H1 (cell line): ENCODE measurements around the gene DCAF6. TPM values are rescaled to one million over a fixed set of nuclear protein-coding genes. Genes with fewer than 3 reads are reported as not detected.

Experiments used
- CTCF ChIA-PET: fragments of 300-600 bp; sonication (Branson Sonifier 250); formaldehyde crosslinking; loops from one replicate; lab custom pipeline; 2021; ENCODE audit not compliant: partially characterized antibody; lab: Charles Lee
- POLR2A ChIA-PET: fragments of 300-600 bp; sonication (Branson Sonifier 250); formaldehyde crosslinking; loops from one replicate; lab custom pipeline; 2021; ENCODE audit warnings: inconsistent platforms; ENCODE audit not compliant: partially characterized antibody; lab: Charles Lee
- DNase-seq, 2 experiments: peaks; one replicate each; pipeline versions ENCODE4 v3.0.0 to v3.0.0-alpha.2; 2010 to 2022; ENCODE audit warnings: low spot score in 2 of 2, low read depth in 1 of 2, mixed read lengths in 1 of 2
- FAIRE-seq: peaks from 2 replicates; lab custom pipeline; 2011; peaks lifted over from hg19 to GRCh38; lab: Jason Lieb, UNC
- H2AFZ ChIP-seq: 2 replicates; pipeline ENCODE4 v1.8.1; 2012; ENCODE audit warnings: low read length, inconsistent platforms
- H2AK5ac ChIP-seq: 2 replicates; pipeline ENCODE4 v1.6.1; 2013; ENCODE audit warnings: low read depth, low read length
- H2BK120ac ChIP-seq: replicated peaks from 2 replicates; pipeline ENCODE3; 2013; ENCODE audit warnings: low read depth, low read length, inconsistent platforms
- H2BK12ac ChIP-seq: 2 replicates; pipeline ENCODE4 v1.6.1; 2013; ENCODE audit warnings: low read depth, low read length
- H2BK15ac ChIP-seq: 2 replicates; pipeline ENCODE4 v1.6.1; 2013; ENCODE audit warnings: low read length
- H2BK20ac ChIP-seq: 2 replicates; pipeline ENCODE4 v1.6.1; 2013; ENCODE audit warnings: low read length
- H2BK5ac ChIP-seq: 2 replicates; pipeline ENCODE4 v1.6.1; 2013; ENCODE audit warnings: low read depth, low read length
- H3K14ac ChIP-seq: 2 replicates; pipeline ENCODE4 v1.6.1; 2013; ENCODE audit warnings: inconsistent platforms; ENCODE audit not compliant: insufficient read length
- H3K18ac ChIP-seq: 2 replicates; pipeline ENCODE4 v1.6.1; 2013; ENCODE audit warnings: low read length; ENCODE audit errors: extremely low read depth
- H3K23ac ChIP-seq: 2 replicates; pipeline ENCODE4 v1.6.1; 2013; ENCODE audit warnings: inconsistent platforms; ENCODE audit not compliant: insufficient read length
- H3K23me2 ChIP-seq: 2 replicates; pipeline ENCODE4 v1.6.1; 2013; ENCODE audit warnings: low read depth, low read length
- H3K27ac ChIP-seq: 2 replicates; pipeline ENCODE4 v1.6.1; 2011; ENCODE audit warnings: low read depth, low read length, inconsistent platforms
- H3K27me3 ChIP-seq, 4 experiments: replicated peaks in 1 of 4; 1 replicate in 1 of 4; 2 replicates in 3 of 4; pipeline versions ENCODE4 v1.6.1 to v1.8.1; 2011 to 2013; ENCODE audit warnings: low read length in 3 of 4, mild to moderate bottlenecking in 3 of 4, inconsistent platforms in 2 of 4, mixed read lengths in 2 of 4, moderate library complexity in 1 of 4; ENCODE audit not compliant: control insufficient read depth in 3 of 4, insufficient read depth in 3 of 4; ENCODE audit errors: extremely low read depth in 1 of 4
- H3K36me3 ChIP-seq, 4 experiments: 2 replicates each; pipeline versions ENCODE4 v1.6.1 to v1.8.1; 2011 to 2013; ENCODE audit warnings: mild to moderate bottlenecking in 4 of 4, low read length in 3 of 4, moderate library complexity in 2 of 4, control low read depth in 1 of 4, inconsistent platforms in 1 of 4; ENCODE audit not compliant: insufficient read depth in 4 of 4, control insufficient read depth in 2 of 4
- H3K4ac ChIP-seq: replicated peaks from 2 replicates; pipeline ENCODE3; 2013; ENCODE audit warnings: low read length, low read depth, mixed read lengths, inconsistent platforms; ENCODE audit not compliant: insufficient read length
- H3K4me1 ChIP-seq, 4 experiments: replicated peaks in 1 of 4; 1 replicate in 1 of 4; 2 replicates in 3 of 4; pipeline versions ENCODE4 v1.6.1 to v1.8.1; 2011 to 2013; ENCODE audit warnings: low read length in 3 of 4, inconsistent platforms in 2 of 4, mixed read lengths in 1 of 4; ENCODE audit not compliant: insufficient read depth in 4 of 4, control insufficient read depth in 3 of 4
- H3K4me2 ChIP-seq, 2 experiments: 2 replicates each; pipeline versions ENCODE4 v1.6.1 to v1.8.1; 2011 to 2013; ENCODE audit warnings: low read depth in 2 of 2, low read length in 2 of 2, control low read depth in 1 of 2, inconsistent platforms in 1 of 2, mild to moderate bottlenecking in 1 of 2; ENCODE audit not compliant: insufficient read depth in 1 of 2
- H3K4me3 ChIP-seq, 4 experiments: fragments of 200-600, 300-600 bp in 1 of 4; sonication (generic), shearing (Covaris generic), sonication (Bioruptor Twin) in 1 of 4; 2 replicates each; pipeline versions ENCODE4 v1.5.1 to v1.8.1; 2011 to 2016; ENCODE audit warnings: low read length in 4 of 4, low read depth in 3 of 4, control low read depth in 2 of 4, inconsistent platforms in 2 of 4, mild to moderate bottlenecking in 2 of 4, mixed read lengths in 1 of 4, moderate library complexity in 1 of 4; ENCODE audit not compliant: insufficient read depth in 2 of 4; ENCODE audit errors: extremely low read depth in 1 of 4
- H3K56ac ChIP-seq: replicated peaks from 2 replicates; pipeline ENCODE3; 2013; ENCODE audit warnings: low read depth, mild to moderate bottlenecking, mixed read lengths, low read length, inconsistent platforms; ENCODE audit not compliant: insufficient read length
- H3K79me1 ChIP-seq: 2 replicates; pipeline ENCODE4 v1.6.1; 2013; ENCODE audit warnings: low read depth, low read length, control low read depth
- H3K79me2 ChIP-seq, 2 experiments: 2 replicates each; pipeline versions ENCODE4 v1.6.1 to v1.8.1; 2012 to 2013; ENCODE audit warnings: low read length in 2 of 2, mild to moderate bottlenecking in 2 of 2, inconsistent platforms in 1 of 2; ENCODE audit not compliant: insufficient read depth in 2 of 2, control insufficient read depth in 1 of 2
- H3K9ac ChIP-seq, 4 experiments: replicated peaks in 1 of 4; 1 replicate in 1 of 4; 2 replicates in 3 of 4; pipeline versions ENCODE4 v1.6.1 to v1.8.1; 2011 to 2013; ENCODE audit warnings: low read depth in 3 of 4, low read length in 3 of 4, control low read depth in 2 of 4, mild to moderate bottlenecking in 2 of 4, moderate library complexity in 2 of 4, inconsistent platforms in 1 of 4; ENCODE audit errors: extremely low read depth in 1 of 4
- H3K9me3 ChIP-seq, 2 experiments: 2 replicates each; pipeline versions ENCODE4 v1.6.1 to v1.8.1; 2012 to 2013; ENCODE audit warnings: mild to moderate bottlenecking in 2 of 2, moderate library complexity in 2 of 2, control low read depth in 1 of 2, inconsistent platforms in 1 of 2, low read depth in 1 of 2, low read length in 1 of 2, mixed read lengths in 1 of 2; ENCODE audit not compliant: insufficient read depth in 2 of 2
- H4K20me1 ChIP-seq, 2 experiments: replicated peaks in 1 of 2; 2 replicates each; pipeline versions ENCODE3 to v1.8.1; 2011 to 2013; ENCODE audit warnings: inconsistent platforms in 2 of 2, low read length in 2 of 2, mild to moderate bottlenecking in 1 of 2; ENCODE audit not compliant: insufficient read depth in 2 of 2, control insufficient read depth in 1 of 2
- H4K5ac ChIP-seq: 2 replicates; pipeline ENCODE4 v1.6.1; 2013; ENCODE audit warnings: low read length, low read depth, mixed read lengths, inconsistent platforms; ENCODE audit not compliant: insufficient read length
- H4K8ac ChIP-seq: 2 replicates; pipeline ENCODE4 v1.8.0; 2013; ENCODE audit warnings: mild to moderate bottlenecking, moderate library complexity, low read length, inconsistent platforms; ENCODE audit not compliant: insufficient read depth; ENCODE audit errors: extremely low read depth
- H4K91ac ChIP-seq: replicated peaks from 2 replicates; pipeline ENCODE3; 2013; ENCODE audit warnings: low read length, mixed read lengths, inconsistent platforms; ENCODE audit not compliant: insufficient read length
- HDAC2 ChIP-seq, 2 experiments: fragments of 300-600 bp in 1 of 2; sonication (generic) in 1 of 2; IDR thresholded peaks; 2 replicates each; pipeline ENCODE4 v1.6.1; 2011 to 2012; ENCODE audit warnings: low read depth in 2 of 2, low read length in 2 of 2, mild to moderate bottlenecking in 2 of 2, moderate library complexity in 2 of 2, borderline replicate concordance in 1 of 2, inconsistent platforms in 1 of 2
- SP2 ChIP-seq: IDR thresholded peaks from 2 replicates; pipeline ENCODE4 v1.6.1; 2012; ENCODE audit warnings: mild to moderate bottlenecking, low read length, inconsistent platforms
- WGBS, 2 experiments: shearing (Covaris generic) in 1 of 2; methylation state at CpG; one replicate each; pipeline versions ENCODE4 v1.1.6 to v1.1.7; 2013 to 2015; ENCODE audit warnings: low lambda C conversion rate in 2 of 2, mixed read lengths in 2 of 2, inconsistent platforms in 1 of 2, low coverage in 1 of 2, missing lambda C conversion rate in 1 of 2; ENCODE audit not compliant: insufficient replicate concordance in 2 of 2, insufficient coverage in 1 of 2, insufficient read length in 1 of 2; ENCODE audit errors: extremely low coverage in 1 of 2, missing lambda C conversion rate in 1 of 2; 5-methylcytosine and 5-hydroxymethylcytosine counted together
- polyA plus RNA-seq, 7 experiments: library from polyadenylated mRNA; depleted of rRNA in 3 of 7; stranded (reverse) in 5 of 7; unstranded in 2 of 7; fragments of >200 nt in 5 of 7; fragments of 200-250 nt in 2 of 7; gene quantifications; 1 replicate in 5 of 7; 2 replicates in 1 of 7; 4 replicates in 1 of 7; pipeline versions ENCODE4 v1.2.1 to v1.2.3, GENCODE V29; 2011 to 2013; ENCODE audit warnings: missing spikeins in 2 of 7, mixed read lengths in 2 of 7
- total RNA-seq: library from RNA; stranded (reverse); fragmentation: NEBNext Ultra II Directional; extraction: Animal tissue kit (Norgen Biotek cat#: 25700); gene quantifications from 2 replicates; pipeline ENCODE4 v1.2.1, GENCODE V29; 2021

DCAF6 gene
- total and polyA plus RNA-seq, 2 of the 8 experiments (the other 6 are each of a cell fraction or from before 2014, with no cell fraction given), result 12.3 to 17.4 TPM

- H4K5ac ChIP-seq, result no peak overlapping the region
- POLR2A ChIA-PET, result no interaction called here
- no peak overlapping the region for H3K4me2 ChIP-seq
- no peak overlapping the region for H3K23ac ChIP-seq
- no peak overlapping the region for H2BK12ac ChIP-seq
- no peaks in the 10 kb centered on the region for H3K27me3 ChIP-seq
- H2AFZ ChIP-seq, result no peak overlapping the region
- no peaks in the 10 kb centered on the region for H4K20me1 ChIP-seq
- no peak overlapping the region for H2AK5ac ChIP-seq
- peaks cover 2 to 57% (median 13%) of the 10 kb centered on the region in 4 experiments; a peak in 5 of 8 replicates for H3K36me3 ChIP-seq
- no peak overlapping the region for H3K9ac ChIP-seq
- H4K8ac ChIP-seq, result no peak overlapping the region
- no peak overlapping the region for H3K27ac ChIP-seq
- no peaks in the 10 kb centered on the region for H3K79me1 ChIP-seq
- H3K4ac ChIP-seq, result no peak overlapping the region
- H3K56ac ChIP-seq, result no peak overlapping the region
- 82% methylated on average over 3 of the region's 3 CpGs; no CpG with 5 or more reads in 1 of the 2 experiments for WGBS, 2 experiments
- no peak for FAIRE-seq
- H3K14ac ChIP-seq, result no peak overlapping the region
- DNase-seq, result no peak
- no peak overlapping the region for H3K4me3 ChIP-seq
- no peak overlapping the region for H2BK120ac ChIP-seq
- no peaks in the 10 kb centered on the region for H3K23me2 ChIP-seq
- H3K9me3 ChIP-seq, result no peaks in the 10 kb centered on the region
- no peak overlapping the region for H4K91ac ChIP-seq
- no peak overlapping the region for H2BK5ac ChIP-seq
- no peak overlapping the region for H2BK15ac ChIP-seq
- CTCF ChIA-PET, result interaction anchor here (3.1 kb wide), 1 partner anchor 16 kb away, joined by 16 read pairs; no protein-coding TSS in a partner anchor
- H3K79me2 ChIP-seq, result no peaks in the 10 kb centered on the region
- H3K4me1 ChIP-seq, result no peaks in the 10 kb centered on the region
- H2BK20ac ChIP-seq, result no peak overlapping the region
- H3K18ac ChIP-seq, result no peak overlapping the region
- TF ChIP-seq SP2 (no peak), HDAC2 (IDR thresholded peaks at IDR 0.05; ENCODE audit: borderline replicate concordance in 1 of 2, low read depth in 2 of 2, low read length in 2 of 2) (no peak)
These were observed 129.0 kb downstream of the DCAF6 start for GRCh38 chr1:168065506-168065905.
